OCI-LY3 (cell line): ENCODE results near the gene CTNND2.

Experiments used
- H2AFZ ChIP-seq: fragments of 200-600, 300-600 bp; shearing (Covaris generic); 2 replicates; pipeline ENCODE4 v1.6.0; 2014; ENCODE audit warnings: antibody characterized with exemption, low read depth, low read length
- H3K27ac ChIP-seq: fragments of 200-600, 300-600 bp; sonication (generic); 2 replicates; pipeline ENCODE4 v1.5.1; 2014; ENCODE audit warnings: mild to moderate bottlenecking, low read length, moderate library complexity, mixed read lengths
- H3K27me3 ChIP-seq: fragments of 200-600, 300-600 bp; sonication (generic); 2 replicates; pipeline ENCODE4 v1.6.1; 2014; ENCODE audit warnings: low read depth, low read length, mixed read lengths
- H3K36me3 ChIP-seq: fragments of 200-600, 300-600 bp; sonication (generic); replicated peaks from 2 replicates; pipeline ENCODE3; 2014; ENCODE audit warnings: low read depth, low read length, mixed read lengths
- H3K4me1 ChIP-seq: fragments of 300-600, 200-600 bp; sonication (generic); 2 replicates; pipeline ENCODE4 v1.6.1; 2014; ENCODE audit warnings: low read length, mixed read lengths
- H3K4me2 ChIP-seq: fragments of 200-600, 300-600 bp; sonication (generic); 2 replicates; pipeline ENCODE4 v1.6.1; 2014; ENCODE audit warnings: low read length, mixed read lengths
- H3K4me3 ChIP-seq: fragments of 300-600, 200-600 bp; sonication (generic); 2 replicates; pipeline ENCODE4 v1.5.1; 2014; ENCODE audit warnings: antibody characterized with exemption, mild to moderate bottlenecking, low read length, moderate library complexity
- H3K79me2 ChIP-seq: fragments of 300-600, 200-600 bp; shearing (Covaris generic); 2 replicates; pipeline ENCODE4 v1.6.1; 2014; ENCODE audit warnings: mild to moderate bottlenecking, low read length, mixed read lengths
- H3K9ac ChIP-seq: fragments of 300-600, 200-600 bp; shearing (Covaris generic); 2 replicates; pipeline ENCODE4 v1.6.0; 2014; ENCODE audit warnings: mild to moderate bottlenecking, low read length, moderate library complexity
- H3K9me3 ChIP-seq: fragments of 200-600, 300-600 bp; shearing (Covaris generic); 2 replicates; pipeline ENCODE4 v1.6.1; 2014; ENCODE audit warnings: low read length, mixed read lengths; ENCODE audit not compliant: insufficient read depth
- H4K20me1 ChIP-seq: fragments of 200-600, 300-600 bp; sonication (generic); 2 replicates; pipeline ENCODE4 v1.6.1; 2016; ENCODE audit warnings: low read length, mixed read lengths; ENCODE audit not compliant: insufficient read depth
- EZH2phosphoT487 ChIP-seq: fragments of 200-600 bp; shearing (Covaris generic); IDR thresholded peaks from 2 replicates; pipeline ENCODE4 v1.6.1; 2018; ENCODE audit warnings: antibody characterized with exemption, mixed run types, low read depth
- TF ChIP-seq, protein P1 (sequence below): fragments of 200-600, 300-600 bp; sonication (generic); IDR thresholded peaks from 2 replicates; pipeline ENCODE4 v1.5.1; 2014; ENCODE audit warnings: antibody characterized with exemption, low read length, low read depth

The CTNND2 gene

GRCh38 chr5:11650936-11651335, 253.3 kb downstream of the CTNND2 start:
- H3K27me3 ChIP-seq = no peaks in the 10 kb centered on the region
- H3K36me3 ChIP-seq = no peaks in the 10 kb centered on the region
- H3K9ac ChIP-seq = no peak overlapping the region
- H3K4me1 ChIP-seq = peaks cover 24% of the 10 kb centered on the region
- H3K79me2 ChIP-seq = no peaks in the 10 kb centered on the region
- no peak overlapping the region; the same call in 1 of the 2 replicates for H3K27ac ChIP-seq
- no peaks in the 10 kb centered on the region for H4K20me1 ChIP-seq
- no peaks in the 10 kb centered on the region for H3K9me3 ChIP-seq
- no peak overlapping the region for H2AFZ ChIP-seq
- H3K4me2 ChIP-seq = no peak overlapping the region; the same call in 1 of the 2 replicates
- TF ChIP-seq EZH2phosphoT487 = no peak
- TF ChIP-seq, protein P1, sequence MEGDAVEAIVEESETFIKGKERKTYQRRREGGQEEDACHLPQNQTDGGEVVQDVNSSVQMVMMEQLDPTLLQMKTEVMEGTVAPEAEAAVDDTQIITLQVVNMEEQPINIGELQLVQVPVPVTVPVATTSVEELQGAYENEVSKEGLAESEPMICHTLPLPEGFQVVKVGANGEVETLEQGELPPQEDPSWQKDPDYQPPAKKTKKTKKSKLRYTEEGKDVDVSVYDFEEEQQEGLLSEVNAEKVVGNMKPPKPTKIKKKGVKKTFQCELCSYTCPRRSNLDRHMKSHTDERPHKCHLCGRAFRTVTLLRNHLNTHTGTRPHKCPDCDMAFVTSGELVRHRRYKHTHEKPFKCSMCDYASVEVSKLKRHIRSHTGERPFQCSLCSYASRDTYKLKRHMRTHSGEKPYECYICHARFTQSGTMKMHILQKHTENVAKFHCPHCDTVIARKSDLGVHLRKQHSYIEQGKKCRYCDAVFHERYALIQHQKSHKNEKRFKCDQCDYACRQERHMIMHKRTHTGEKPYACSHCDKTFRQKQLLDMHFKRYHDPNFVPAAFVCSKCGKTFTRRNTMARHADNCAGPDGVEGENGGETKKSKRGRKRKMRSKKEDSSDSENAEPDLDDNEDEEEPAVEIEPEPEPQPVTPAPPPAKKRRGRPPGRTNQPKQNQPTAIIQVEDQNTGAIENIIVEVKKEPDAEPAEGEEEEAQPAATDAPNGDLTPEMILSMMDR = no peak
- no peak overlapping the region for H3K4me3 ChIP-seq

GRCh38 chr5:11646141-11646540, 258.1 kb downstream of the CTNND2 start:
- H3K27ac ChIP-seq = no peak overlapping the region
- no peak overlapping the region for H3K9ac ChIP-seq
- no peak for TF ChIP-seq EZH2phosphoT487
- TF ChIP-seq, protein P1 = no peak
- H3K4me3 ChIP-seq = no peak overlapping the region
- H4K20me1 ChIP-seq = no peaks in the 10 kb centered on the region
- H3K79me2 ChIP-seq = no peaks in the 10 kb centered on the region
- no peaks in the 10 kb centered on the region for H3K27me3 ChIP-seq
- no peaks in the 10 kb centered on the region for H3K9me3 ChIP-seq
- H3K4me2 ChIP-seq = no peak overlapping the region
- H3K4me1 ChIP-seq = peaks cover 11% of the 10 kb centered on the region
- H3K36me3 ChIP-seq = no peaks in the 10 kb centered on the region
- no peak overlapping the region for H2AFZ ChIP-seq

- Histone ChIP-seq H3K9ac (no peak overlapping the region), H3K27me3 (no peaks in the 10 kb centered on the region), H3K4me1 (no peaks in the 10 kb centered on the region), H4K20me1 (no peaks in the 10 kb centered on the region), H3K79me2 (no peaks in the 10 kb centered on the region), H2AFZ (no peak overlapping the region), H3K9me3 (no peaks in the 10 kb centered on the region), H3K36me3 (no peaks in the 10 kb centered on the region), H3K4me3 (no peak overlapping the region), H3K4me2 (no peak overlapping the region), H3K27ac (no peak overlapping the region)
- TF ChIP-seq, protein P1 = no peak
- TF ChIP-seq EZH2phosphoT487 = no peak
Measured at GRCh38 chr5:11642438-11642837, 261.8 kb downstream of the CTNND2 start.

DNA sequence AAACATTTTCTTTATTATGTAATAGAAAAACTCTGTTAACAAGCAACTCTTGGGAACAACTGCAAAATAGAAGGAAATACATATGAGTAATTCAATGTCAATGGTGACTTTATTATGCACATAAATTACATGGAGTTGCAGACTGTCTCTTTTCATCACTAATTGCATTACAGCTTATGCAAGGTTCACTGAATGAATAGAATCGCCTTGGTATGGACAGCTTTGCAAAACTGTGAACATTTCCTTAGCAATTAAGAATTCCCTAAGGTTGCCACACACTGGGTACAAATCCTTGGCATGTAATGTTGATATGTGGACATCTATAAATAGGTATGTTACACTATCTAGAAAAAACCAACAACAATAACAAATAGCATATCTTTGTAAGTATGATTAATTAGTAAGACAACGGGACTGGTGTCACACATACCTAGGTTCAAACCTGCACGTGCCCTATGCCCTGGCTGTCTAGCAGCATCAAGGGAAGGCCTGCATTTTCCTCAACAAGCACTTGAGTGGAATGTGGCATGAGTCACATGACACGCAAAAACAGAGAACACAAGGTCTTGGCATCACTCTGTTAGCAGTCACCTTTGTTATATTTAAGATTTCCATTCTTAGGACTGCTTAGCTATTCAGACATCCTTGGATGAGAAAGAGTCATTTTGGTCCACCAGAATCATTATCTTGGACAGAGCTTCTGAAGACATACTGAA, 263.9 kb downstream of the CTNND2 start:
- Histone ChIP-seq H3K79me2 (no peaks in the 10 kb centered on the region), H3K9ac (no peak overlapping the region), H4K20me1 (no peaks in the 10 kb centered on the region), H3K9me3 (no peaks in the 10 kb centered on the region), H3K4me2 (no peak overlapping the region), H3K4me1 (no peaks in the 10 kb centered on the region), H3K36me3 (no peaks in the 10 kb centered on the region), H3K27me3 (no peaks in the 10 kb centered on the region), H3K27ac (no peak overlapping the region), H3K4me3 (no peak overlapping the region), H2AFZ (no peak overlapping the region)
- TF ChIP-seq, protein P1 = no peak
- no peak for TF ChIP-seq EZH2phosphoT487
